Stimulated activated CD8-positive, alpha-beta memory T cell treated with anti-CD3 and anti-CD28 coated beads, Interleukin-4, amount 100 ng/mL, for 48 hours (primary cell): ENCODE results near the gene NAT14.
"Not testable (repeated sequence)": the region's sequence is repeated elsewhere in the genome, so short reads cannot be mapped to it uniquely, and the experiment has no call there.

Experiments
- DNase-seq: peaks from one replicate; pipeline ENCODE4 v3.0.0-alpha.2; 2020

The NAT14 gene

GRCh38 chr19:55504252-55504603 lies 19.2 kb downstream of the NAT14 start:
- DNase-seq, result no peak

GRCh38 chr19:55504981-55505380 lies 20.0 kb downstream of the NAT14 start:
- DNase-seq, result no peak

DNA sequence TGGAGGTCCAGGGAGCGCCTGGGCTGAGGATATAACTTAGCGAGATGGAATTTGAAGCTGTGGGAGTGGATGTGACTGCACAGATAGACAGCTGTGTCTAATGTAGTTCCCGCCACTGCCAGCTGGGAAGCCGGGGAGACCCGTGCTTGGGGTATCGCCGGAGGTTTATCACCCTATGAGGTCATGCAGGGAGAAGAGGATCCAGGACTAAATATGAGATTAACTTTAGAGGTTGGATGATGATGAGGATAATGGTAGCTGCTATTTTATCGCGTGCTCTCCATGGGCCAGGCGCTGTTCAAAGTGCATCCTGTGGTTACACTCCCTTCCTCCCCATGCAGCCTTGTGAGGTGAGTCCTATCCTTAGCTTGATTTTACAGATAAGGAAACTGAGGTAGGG lies 23.1 kb downstream of the NAT14 start:
- no peak for DNase-seq

DNA sequence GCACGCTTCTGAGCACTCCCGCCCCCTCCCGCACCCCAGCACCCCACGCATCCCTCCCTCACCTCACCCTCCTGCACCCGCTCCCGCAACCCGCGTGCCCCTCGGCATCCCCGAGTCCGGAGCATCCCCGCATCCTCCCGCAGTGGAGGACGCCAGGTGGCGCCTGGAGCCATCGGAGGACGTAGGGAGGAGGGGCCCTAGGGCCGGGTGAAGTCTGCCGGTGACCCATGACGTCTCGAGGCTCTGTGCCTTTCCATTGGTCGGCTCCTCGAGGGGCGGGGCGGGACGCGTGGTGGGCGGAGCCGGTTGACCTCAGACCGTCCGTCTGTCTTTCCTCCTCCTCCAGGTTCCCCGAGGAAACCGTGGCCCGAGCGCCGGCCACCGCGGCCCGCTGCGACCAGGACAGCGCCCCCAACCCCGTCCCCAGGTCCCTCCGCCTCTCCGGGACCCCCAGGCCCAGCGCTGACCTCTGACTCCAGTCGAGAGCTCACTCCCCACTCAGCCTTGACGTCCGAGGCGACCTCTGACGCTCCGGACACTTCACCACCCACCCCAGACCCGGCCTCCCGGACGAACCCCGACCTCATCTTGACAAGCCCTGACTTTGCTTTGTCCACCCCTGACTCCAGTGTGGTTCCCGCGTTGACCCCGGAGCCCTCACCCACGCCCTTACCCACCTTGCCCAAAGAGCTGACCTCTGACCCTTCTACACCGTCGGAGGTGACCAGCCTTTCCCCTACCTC lies 32.1 kb downstream of the NAT14 start:
- peak; percentile 96 for DNase-seq

DNA sequence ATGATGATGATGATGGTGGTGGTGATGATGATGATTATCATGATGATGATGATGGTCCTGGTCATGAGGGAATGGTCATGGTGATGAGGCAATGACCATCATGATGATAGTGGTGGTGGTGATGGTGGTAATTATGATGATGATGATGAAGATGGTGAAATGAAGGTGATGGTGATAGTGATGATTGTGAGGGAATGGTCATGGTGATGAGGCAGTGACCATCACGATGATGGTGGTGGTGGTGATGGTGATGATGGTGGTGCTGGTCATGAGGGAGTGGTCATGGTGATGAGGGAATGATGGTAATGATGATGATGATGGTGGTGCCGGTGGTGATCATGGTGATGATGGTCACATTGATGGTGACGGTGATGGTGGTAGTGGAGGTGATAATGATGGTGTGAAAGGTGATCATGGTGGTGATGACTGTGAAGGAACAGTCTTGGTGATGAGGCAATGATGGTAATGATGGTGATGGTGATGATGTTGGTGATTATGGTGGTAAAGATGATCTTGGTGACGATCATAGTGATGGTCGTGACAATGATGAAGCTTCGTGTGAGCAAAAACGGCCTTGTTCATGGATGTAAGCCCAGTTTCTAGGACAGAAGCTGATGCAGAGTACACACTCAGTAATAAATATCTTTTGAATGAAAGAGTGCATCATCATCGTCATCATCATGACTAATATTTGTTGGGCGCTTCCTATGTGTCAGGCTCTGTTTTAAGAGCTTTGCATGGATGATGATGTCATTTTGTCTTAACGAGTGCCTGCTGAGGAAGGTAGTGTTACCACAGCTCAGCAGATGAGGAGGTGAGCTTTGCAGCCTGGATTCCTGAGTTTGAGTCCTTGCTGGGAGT lies 34.7 kb downstream of the NAT14 start:
- DNase-seq, result no peak

GRCh38 chr19:55520691-55521292 lies 35.8 kb downstream of the NAT14 start:
- no peak for DNase-seq

DNA sequence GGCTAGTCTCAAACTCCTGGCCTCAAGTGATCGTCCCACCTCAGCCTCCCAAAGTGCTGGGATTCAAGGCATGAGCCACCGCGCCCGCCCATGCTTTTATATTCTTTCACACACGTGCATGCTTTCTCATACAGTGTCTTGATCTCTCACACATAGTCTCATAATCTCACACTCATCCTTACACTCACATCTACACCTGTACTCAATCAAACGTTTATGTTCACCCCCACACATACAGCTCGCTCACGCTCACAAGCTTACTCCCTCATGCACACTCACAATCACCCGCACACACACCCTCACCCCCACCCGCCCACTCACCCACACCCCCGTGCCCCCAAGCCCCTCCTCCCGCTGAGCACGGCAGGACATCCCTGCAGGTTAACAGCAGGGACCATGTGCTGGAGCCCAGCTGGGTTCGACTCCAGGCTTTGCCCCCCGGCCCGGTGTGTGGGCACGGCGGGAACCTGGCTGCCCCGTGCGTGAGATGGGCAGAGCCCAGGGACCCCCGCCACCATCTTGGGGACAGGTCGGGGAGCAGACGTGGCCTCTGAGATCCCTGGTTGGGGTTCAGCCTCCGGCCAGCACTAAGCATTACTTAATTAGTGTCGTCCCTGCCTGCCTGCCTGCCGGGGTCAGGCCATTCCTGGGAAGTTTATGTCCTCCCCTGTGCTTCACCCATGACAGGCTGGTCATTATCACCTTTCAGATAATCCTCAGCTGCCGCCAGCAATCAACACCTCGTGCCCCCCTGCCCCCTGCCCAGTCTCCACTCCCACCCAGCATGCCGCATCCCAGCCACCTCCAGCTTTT lies 40.5 kb downstream of the NAT14 start:
- no peak for DNase-seq

- DNase-seq, result no peak
Measured at GRCh38 chr19:55526216-55527196, 41.5 kb downstream of the NAT14 start.

GRCh38 chr19:55527197-55528029 lies 42.4 kb downstream of the NAT14 start:
- no peak for DNase-seq

- no peak for DNase-seq
Measured at GRCh38 chr19:55528030-55528803, 43.2 kb downstream of the NAT14 start.

- no peak for DNase-seq
Measured at GRCh38 chr19:55529636-55530234, 44.7 kb downstream of the NAT14 start.

- no peak for DNase-seq
Measured at GRCh38 chr19:55530996-55531395, 46.0 kb downstream of the NAT14 start.

GRCh38 chr19:55534280-55534679 lies 49.3 kb downstream of the NAT14 start:
- DNase-seq, result not testable (repeated sequence)

- no peak for DNase-seq
Measured at GRCh38 chr19:55535173-55535964, 50.4 kb downstream of the NAT14 start.

DNA sequence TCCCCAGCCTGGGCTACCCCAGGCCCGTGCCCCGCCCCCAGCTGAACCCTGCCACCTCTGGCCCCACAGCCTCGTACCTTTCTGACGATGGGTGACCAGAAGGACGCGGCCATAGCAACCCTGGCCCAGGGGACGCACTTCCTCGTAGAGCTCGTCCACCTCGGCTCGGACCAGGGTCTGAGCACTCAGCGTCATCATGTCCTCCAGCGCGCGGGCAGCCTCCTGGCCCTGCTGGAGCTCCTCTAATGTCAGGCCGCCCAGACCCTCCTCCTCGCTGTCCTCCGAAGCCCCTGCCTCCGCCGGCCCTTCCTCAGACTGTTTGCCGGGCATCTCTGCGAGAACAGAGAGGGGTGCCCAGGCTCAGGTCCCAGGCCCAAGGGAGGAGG lies 51.0 kb downstream of the NAT14 start:
- no peak for DNase-seq

DNA sequence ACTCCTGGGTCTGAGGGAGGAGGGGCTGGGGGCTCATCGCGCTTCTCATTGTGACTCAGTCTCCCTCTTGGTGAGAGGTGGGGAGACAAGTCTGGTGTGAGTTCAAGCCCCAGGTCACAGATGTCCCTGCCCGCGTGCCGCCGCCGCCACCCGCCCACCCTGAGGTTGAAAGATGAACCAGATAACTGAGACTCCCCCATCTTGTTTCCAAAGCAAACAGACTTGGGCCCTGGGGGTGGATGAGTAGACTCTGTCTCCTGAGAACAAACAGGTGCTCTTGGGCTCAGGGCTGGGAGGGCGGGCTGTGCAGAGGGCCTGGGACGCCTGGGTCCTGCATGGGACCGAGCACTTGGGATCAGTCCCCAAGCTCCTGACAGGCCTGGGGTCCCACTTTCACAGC lies 51.4 kb downstream of the NAT14 start:
- DNase-seq, result no peak
